HG02884 (cell line): ENCODE data around the gene BBOX1.
"Not testable (repeated sequence)": the region's sequence is repeated elsewhere in the genome, so short reads cannot be mapped to it uniquely, and the experiment has no call there.

Experiments used
- ATAC-seq: cut with Tn5 transposase; IDR thresholded peaks from one replicate; pipeline ENCODE4 v1.9.1; 2021; ENCODE audit warnings: mild to moderate bottlenecking, moderate library complexity; ENCODE audit not compliant: unreplicated experiment

Gene BBOX1

GRCh38 chr11:27174672-27175210, 134.1 kb downstream of the BBOX1 start:
- ATAC-seq, result no peak

DNA sequence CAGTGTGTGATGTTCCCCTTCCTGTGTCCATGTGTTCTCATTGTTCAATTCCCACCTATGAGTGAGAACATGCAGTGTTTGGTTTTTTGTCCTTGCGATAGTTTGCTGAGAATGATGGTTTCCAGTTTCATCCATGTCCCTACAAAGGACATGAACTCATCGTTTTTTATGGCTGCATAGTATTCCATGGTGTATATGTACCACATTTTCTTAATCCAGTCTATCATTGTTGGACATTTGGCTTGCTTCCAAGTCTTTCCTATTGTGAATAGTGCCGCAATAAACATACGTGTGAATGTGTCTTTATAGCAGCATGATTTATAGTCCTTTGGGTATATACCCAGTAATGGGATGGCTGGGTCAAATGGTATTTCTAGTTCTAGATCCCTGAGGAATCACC, 134.9 kb downstream of the BBOX1 start:
- not testable (repeated sequence) for ATAC-seq
